ENCODE data around the gene KYNU.
A peak's percentile ranks its signal among the peaks of the same experiment; 100 is the strongest.
"Not testable (repeated sequence)": the region's sequence is repeated elsewhere in the genome, so short reads cannot be mapped to it uniquely, and the experiment has no call there.

Gene KYNU

DNA sequence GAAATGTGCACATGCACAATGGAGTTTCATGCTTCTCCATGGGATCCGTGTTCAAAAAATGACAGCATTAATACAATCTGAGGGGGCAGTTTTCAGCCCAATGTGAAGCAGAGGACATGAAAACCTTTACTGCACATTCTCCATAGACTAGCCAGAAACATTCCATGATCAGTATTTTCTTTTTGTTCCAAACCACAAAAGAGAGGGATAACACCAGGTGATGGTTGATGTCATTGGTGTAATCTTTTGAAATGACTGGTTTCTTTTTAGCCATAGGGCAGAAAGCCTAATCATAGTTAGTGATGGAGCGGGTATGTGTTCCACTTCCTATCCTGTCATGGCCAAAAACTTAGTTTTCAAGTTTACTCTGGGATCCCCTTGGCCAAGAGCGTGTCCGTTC lies 1.8 kb upstream of the KYNU start:
- no peak overlapping the region for H3K4me3 ChIP-seq (replicated peaks; ENCODE audit: low read depth, low read length)
- DNase-seq (ENCODE audit: low read depth), result no peak
- TF ChIP-seq, protein P1, sequence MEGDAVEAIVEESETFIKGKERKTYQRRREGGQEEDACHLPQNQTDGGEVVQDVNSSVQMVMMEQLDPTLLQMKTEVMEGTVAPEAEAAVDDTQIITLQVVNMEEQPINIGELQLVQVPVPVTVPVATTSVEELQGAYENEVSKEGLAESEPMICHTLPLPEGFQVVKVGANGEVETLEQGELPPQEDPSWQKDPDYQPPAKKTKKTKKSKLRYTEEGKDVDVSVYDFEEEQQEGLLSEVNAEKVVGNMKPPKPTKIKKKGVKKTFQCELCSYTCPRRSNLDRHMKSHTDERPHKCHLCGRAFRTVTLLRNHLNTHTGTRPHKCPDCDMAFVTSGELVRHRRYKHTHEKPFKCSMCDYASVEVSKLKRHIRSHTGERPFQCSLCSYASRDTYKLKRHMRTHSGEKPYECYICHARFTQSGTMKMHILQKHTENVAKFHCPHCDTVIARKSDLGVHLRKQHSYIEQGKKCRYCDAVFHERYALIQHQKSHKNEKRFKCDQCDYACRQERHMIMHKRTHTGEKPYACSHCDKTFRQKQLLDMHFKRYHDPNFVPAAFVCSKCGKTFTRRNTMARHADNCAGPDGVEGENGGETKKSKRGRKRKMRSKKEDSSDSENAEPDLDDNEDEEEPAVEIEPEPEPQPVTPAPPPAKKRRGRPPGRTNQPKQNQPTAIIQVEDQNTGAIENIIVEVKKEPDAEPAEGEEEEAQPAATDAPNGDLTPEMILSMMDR (IDR thresholded peaks at IDR 0.05; ENCODE audit: low read length, missing control alignments), result no peak

DNA sequence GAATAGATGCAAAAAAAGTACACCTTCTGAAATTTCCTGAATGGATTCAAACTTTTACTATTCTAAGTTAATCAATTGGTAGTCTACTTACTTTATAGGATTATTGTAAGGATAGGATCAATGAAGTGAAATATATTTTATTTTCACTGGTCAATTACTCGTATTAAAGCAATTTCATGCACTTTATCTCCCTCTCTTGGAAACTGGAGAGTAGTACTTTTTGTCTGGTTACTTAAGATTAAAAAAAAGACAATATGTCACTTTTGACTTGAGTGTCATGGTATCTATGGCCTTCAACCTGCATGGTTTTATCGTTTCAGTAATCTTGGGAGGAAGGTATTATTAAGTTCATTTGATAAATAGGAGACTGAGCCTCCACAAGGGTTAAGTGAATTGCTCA lies 1.0 kb upstream of the KYNU start:
- TF ChIP-seq, protein P1 (IDR thresholded peaks at IDR 0.05; ENCODE audit: low read length, missing control alignments), result peak; percentile 6
- peak; percentile 26 for DNase-seq (ENCODE audit: low read depth)
- no peak overlapping the region for H3K4me3 ChIP-seq (replicated peaks; ENCODE audit: low read depth, low read length)

DNA sequence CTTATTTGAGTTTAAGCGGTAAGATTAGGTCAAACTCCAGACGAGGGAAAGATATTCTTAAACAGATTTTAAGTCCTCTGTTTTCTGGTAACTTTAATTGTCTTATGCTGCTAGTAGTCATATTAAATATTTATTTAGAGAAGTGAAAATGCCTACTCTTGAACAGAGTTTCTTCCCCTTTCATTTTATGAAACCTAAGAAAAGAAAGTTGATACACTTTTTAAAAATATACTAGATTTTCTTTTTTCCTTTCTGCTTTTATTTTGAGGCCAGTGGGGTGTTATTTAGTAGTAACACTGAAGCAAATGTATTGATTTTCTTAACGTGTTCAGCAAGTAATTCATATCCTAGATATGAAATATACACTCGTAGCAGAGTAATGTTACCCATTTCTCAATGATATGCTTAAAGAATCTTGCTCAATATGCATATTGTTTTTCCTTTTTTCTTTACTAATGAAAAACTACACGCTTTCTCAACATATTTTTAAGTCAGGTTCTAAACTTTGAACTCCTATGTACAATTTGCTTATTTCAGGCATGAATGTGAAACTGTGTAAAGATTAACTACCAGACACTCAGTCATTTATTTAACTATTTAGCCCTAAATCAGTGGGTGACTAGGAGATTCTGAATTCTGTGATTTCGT lies 691 bp downstream of the KYNU start:
- H3K4me3 ChIP-seq (replicated peaks; ENCODE audit: low read depth, low read length), result no peak overlapping the region
- no peak for DNase-seq (ENCODE audit: low read depth)
- TF ChIP-seq, protein P1 (IDR thresholded peaks at IDR 0.05; ENCODE audit: low read length, missing control alignments), result no peak

DNA sequence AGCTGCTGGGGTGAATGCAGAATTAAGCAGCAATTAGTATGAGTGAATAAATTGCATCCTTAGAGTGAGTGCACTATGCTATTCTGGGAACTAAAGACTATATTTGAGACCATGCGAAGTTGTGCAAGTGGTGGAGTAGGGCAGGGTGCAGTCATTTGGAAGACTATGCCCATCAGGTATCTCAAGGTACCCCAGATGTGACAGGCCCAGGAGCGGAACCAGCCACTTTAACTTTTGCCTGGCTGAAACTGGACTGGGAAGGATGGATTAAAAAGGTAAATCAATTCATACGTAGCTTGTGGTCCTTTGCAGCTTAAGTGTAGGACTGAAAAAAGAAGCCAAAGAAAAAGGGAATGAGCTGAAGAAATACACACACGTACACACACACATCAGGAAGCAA lies 1.7 kb downstream of the KYNU start:
- TF ChIP-seq, protein P1 (IDR thresholded peaks at IDR 0.05; ENCODE audit: low read length, missing control alignments), result no peak
- H3K4me3 ChIP-seq (replicated peaks; ENCODE audit: low read depth, low read length), result no peak overlapping the region
- no peak for DNase-seq (ENCODE audit: low read depth)

DNA sequence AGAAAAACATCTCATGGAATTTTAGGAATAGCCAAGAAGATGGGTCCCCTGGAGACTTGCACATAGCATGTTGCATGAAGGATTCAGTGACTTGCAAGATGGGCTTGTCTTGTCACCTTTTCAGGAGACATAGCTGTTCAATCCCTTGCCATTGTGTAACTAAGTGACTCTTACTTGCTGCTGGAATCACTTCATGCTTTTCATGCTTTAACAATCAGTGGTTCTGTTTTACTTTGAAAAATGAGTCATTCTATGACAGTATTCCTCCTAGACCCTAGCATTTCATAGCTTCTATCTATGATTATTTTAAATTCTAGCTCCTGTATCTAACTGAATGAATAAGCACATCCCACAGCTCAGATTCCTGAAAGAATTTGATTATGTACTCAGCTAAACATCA lies 2.8 kb downstream of the KYNU start:
- no peak overlapping the region for H3K4me3 ChIP-seq (replicated peaks; ENCODE audit: low read depth, low read length)
- TF ChIP-seq, protein P1 (IDR thresholded peaks at IDR 0.05; ENCODE audit: low read length, missing control alignments), result no peak
- DNase-seq (ENCODE audit: low read depth), result peak; percentile 57

DNA sequence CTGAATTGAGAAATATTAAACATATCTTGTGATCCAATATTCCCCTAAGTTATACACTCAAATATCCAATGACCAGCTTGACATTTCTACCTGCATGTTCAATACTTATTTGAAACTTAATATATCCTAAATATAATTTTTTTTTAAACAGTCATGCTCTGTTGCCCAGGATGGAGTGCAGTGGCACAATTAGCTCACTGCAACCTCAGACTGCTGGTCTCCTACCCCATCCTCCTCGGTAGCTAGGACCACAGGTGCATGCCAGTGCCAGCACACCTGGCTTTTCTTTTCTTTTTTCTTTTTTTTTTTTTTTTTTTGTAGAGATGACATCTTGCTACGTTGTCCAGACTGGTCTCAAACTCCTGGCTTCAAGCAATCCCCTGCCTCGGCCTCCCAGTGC lies 4.2 kb downstream of the KYNU start:
- TF ChIP-seq, protein P1 (IDR thresholded peaks at IDR 0.05; ENCODE audit: low read length, missing control alignments), result no peak
- no peak for DNase-seq (ENCODE audit: low read depth)
- H3K4me3 ChIP-seq (replicated peaks; ENCODE audit: low read depth, low read length), result no peak overlapping the region

DNA sequence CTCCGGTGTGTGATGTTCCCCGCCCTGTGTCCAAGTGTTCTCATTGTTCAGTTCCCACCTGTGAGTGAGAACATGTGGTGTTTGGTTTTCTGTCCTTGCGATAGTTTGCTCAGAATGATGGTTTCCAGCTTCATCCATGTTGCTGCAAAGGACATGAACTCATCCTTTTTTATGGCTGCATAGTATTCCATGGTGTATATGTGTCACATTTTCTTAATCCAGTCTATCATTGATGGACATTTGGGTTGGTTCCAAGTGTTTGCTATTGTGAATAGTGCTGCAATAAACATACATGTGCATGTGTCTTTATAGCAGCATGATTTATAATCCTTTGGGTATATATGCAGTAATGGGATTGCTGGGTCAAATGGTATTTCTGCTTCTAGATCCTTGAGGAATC lies 5.0 kb downstream of the KYNU start:
- not testable (repeated sequence) for H3K4me3 ChIP-seq (replicated peaks; ENCODE audit: low read depth, low read length); DNase-seq (ENCODE audit: low read depth)

Measured in fibroblast of pulmonary artery (primary cell).